ENCODE measurements around the gene ATF7IP2.

The ATF7IP2 gene

DNA sequence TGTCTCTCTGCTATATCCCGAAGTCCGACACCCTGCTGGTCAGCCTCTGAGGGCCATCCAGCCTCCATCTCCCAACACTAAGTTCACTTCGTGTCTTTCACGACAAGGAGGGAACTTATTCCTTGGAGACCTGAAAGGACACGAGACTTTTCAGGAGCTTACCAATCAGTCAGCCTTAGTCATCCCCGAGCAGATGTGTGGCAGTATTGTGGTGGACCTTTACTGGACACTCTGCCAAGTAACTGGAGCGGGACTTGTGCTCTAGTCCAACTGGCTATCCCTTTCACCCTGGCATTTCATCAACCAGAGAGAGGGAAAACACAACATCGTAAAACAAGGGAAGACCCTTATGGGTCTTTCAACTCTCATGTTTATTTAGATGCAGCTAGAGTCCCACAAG, 107.4 kb downstream of the ATF7IP2 start:
- no peak for DNase-seq (ENCODE audit: insufficient read length, low spot score)
- no peak for FAIRE-seq
- TF ChIP-seq, protein P1, sequence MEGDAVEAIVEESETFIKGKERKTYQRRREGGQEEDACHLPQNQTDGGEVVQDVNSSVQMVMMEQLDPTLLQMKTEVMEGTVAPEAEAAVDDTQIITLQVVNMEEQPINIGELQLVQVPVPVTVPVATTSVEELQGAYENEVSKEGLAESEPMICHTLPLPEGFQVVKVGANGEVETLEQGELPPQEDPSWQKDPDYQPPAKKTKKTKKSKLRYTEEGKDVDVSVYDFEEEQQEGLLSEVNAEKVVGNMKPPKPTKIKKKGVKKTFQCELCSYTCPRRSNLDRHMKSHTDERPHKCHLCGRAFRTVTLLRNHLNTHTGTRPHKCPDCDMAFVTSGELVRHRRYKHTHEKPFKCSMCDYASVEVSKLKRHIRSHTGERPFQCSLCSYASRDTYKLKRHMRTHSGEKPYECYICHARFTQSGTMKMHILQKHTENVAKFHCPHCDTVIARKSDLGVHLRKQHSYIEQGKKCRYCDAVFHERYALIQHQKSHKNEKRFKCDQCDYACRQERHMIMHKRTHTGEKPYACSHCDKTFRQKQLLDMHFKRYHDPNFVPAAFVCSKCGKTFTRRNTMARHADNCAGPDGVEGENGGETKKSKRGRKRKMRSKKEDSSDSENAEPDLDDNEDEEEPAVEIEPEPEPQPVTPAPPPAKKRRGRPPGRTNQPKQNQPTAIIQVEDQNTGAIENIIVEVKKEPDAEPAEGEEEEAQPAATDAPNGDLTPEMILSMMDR (IDR thresholded peaks at IDR 0.05; ENCODE audit: insufficient read depth, missing control alignments) = no peak

DNA sequence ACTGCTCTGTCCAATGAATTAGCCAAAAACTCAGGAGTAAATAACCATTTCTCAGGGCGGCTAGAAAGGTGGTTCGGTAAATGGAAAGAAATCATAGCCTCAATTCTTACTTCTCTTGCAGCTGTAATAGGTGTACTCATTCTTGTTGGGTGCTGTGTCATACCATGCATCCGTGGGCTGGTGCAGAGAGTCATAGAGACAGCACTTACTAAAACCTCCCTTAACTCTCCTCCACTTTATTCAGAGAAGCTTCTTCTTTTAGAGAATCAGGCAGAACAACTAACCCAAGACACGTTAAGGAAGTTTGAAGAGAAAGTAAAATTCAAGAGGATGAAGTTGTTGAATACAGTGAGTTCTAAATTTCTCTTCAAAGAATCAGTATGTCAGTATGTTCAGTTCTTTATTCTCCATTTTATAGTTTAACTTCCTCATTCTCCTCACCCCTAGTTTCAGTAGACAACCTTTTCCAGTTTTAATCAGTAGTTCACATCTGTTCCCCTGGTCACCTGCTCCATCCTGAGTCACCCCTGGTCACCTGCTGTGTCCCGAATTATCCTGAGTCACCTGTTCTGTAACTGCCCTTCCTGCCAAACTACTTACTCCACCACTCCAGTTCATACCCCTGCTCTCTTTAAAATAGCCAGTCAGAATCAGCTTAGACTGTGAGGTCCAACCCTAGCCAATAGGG, 108.6 kb downstream of the ATF7IP2 start:
- DNase-seq (ENCODE audit: insufficient read length, low spot score) = no peak
- no peak for FAIRE-seq

DNA sequence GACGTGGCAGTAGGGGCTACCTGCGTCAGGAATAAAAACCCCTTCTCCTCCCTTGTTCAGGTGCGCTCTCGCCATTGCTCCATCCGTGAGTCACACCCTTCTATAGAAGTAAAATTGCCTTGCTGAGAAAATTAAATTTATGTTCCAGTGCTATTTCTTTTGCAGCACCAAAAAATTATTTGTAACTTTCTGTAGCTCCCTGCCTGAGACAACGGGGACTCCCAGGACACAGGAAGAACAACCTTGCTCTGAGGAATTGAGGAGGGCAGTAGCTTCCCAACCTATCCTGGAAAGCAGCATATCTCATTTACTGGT, 109.1 kb downstream of the ATF7IP2 start:
- FAIRE-seq (no peak), DNase-seq (ENCODE audit: insufficient read length, low spot score) (no peak)
- TF ChIP-seq, protein P1 (IDR thresholded peaks at IDR 0.05; ENCODE audit: insufficient read depth, missing control alignments) = no peak

More for the DNA sequence above, 108.6 kb downstream of the ATF7IP2 start:
- TF ChIP-seq, protein P1 (IDR thresholded peaks at IDR 0.05; ENCODE audit: insufficient read depth, missing control alignments) = no peak

DNA sequence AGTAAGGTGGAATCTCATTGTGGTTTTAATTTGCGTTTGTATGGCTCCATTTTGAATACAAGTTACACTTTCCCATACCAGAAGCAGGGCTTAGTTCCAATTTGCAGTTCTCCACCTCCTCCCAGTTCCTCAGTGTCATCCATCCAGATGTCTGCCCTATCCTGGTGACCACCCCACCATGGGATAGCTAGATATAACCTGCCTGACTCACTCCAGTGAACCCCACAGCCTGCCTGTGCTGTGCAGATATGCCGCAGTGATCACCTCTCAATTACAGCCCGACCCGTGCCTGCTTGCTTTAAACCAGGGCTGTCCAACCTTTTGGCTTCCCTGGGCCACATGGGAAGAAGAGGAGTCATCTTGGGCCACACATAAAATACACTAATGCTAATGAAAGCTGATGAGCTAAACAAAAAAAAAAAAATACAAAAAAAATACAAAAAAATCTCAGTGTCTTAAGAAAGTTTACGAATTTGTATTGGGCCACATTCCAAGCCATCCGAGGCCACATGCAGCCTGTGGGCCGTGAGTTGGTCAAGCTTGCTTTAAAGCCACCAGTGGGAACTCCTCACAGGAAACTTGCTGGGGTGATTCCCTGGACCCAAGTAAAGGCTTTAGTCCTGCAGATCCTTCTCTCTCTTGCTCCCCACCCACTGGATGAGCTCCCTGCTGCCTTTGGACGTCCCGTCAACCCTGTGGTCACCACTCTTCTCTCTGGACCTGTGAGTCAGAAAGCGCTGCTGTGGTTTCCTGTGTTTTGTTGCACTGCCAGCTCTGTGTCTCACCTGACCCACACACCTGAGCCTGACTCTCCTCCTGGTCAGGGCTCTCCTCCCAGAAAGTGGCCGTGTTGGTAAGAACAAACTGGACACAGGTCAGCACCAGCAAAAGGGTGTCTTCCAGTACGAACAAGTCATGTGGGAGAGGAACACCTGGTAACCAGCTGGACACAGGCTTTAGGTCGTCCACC, 111.6 kb downstream of the ATF7IP2 start:
- DNase-seq (ENCODE audit: insufficient read length, low spot score) = no peak
- TF ChIP-seq, protein P1 (IDR thresholded peaks at IDR 0.05; ENCODE audit: insufficient read depth, missing control alignments) = no peak
- no peak for FAIRE-seq

DNA sequence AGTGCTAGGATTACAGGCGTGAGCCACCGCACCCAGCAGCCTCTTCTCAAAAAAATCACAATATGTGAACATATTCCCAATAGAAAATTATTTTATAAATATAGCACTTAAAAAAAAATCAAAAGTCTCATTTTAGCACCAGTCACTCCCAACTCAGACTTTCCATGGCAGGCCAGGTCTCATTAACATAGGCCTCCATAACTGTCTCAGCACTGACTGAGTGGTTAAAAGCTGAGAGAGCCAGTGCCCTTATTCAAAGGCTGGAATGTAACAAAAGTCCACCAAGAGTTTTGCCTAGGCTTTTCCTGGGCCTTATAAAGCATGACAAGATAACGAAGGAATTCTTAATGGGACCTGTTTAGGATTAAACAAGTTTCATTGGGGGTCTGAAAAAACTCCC, 114.7 kb downstream of the ATF7IP2 start:
- TF ChIP-seq, protein P1 (IDR thresholded peaks at IDR 0.05; ENCODE audit: insufficient read depth, missing control alignments) = no peak
- DNase-seq (ENCODE audit: insufficient read length, low spot score) (no peak), FAIRE-seq (no peak)

DNA sequence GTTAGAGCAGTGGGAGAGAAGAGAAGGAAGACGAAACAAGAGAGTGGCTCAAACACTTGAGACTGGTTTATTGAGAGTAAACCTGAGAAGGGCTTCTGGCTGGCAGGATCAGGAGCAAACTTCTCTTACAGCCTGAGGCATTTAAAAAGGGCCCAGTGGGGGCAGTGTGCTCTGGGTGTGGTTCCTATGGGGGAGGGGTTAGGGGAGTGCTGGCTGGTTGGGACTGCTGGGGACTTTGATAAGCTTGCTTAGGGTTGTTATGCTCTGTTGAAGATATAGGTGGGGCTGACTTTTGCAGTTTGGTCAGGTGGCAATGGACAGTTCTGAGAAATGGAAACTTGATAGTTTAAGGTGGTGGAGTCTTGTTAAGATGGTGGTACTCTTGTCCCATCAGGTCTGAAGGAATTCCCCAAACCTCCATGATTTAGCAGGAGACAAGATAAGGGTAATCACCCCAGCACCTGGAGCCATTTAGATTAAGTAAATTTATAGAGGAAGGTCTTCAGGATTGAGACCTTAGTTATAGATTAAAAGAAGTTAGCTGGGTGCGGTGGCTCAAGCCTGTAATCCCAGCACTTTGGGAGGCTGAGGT, 115.3 kb downstream of the ATF7IP2 start:
- TF ChIP-seq, protein P1 (IDR thresholded peaks at IDR 0.05; ENCODE audit: insufficient read depth, missing control alignments) = no peak
- FAIRE-seq (no peak), DNase-seq (ENCODE audit: insufficient read length, low spot score) (no peak)
